Karpas-422 (cell line): ENCODE measurements around the gene HSPB1. TPM values are rescaled to one million over a fixed set of nuclear protein-coding genes. Genes with fewer than 3 reads are reported as not detected.
"Not testable (repeated sequence)": the region's sequence is repeated elsewhere in the genome, so short reads cannot be mapped to it uniquely, and the experiment has no call there.

ENCODE experiments used
- DNase-seq: peaks from one replicate; pipeline ENCODE4 v3.0.0-alpha.2; 2015
- H2AFZ ChIP-seq: fragments of 200-600 bp; sonication (generic); 2 replicates; pipeline ENCODE4 v1.6.1; 2014; ENCODE audit warnings: antibody characterized with exemption, low read length, mixed read lengths
- H3K27ac ChIP-seq: fragments of 200-600 bp; sonication (generic); 2 replicates; pipeline ENCODE4 v1.5.1; 2014; ENCODE audit warnings: mild to moderate bottlenecking, low read length, moderate library complexity
- H3K27me3 ChIP-seq: fragments of 200-600 bp; sonication (generic); 2 replicates; pipeline ENCODE4 v1.6.1; 2014; ENCODE audit warnings: low read length, mixed read lengths
- H3K36me3 ChIP-seq: fragments of 200-600 bp; sonication (generic); 2 replicates; pipeline ENCODE4 v1.6.1; 2014; ENCODE audit warnings: low read length, mixed read lengths; ENCODE audit not compliant: insufficient read depth
- H3K4me1 ChIP-seq: fragments of 200-600 bp; sonication (generic); 2 replicates; pipeline ENCODE4 v1.6.1; 2014; ENCODE audit warnings: mild to moderate bottlenecking, low read length, mixed read lengths
- H3K4me2 ChIP-seq: fragments of 200-600 bp; sonication (generic); 2 replicates; pipeline ENCODE4 v1.6.1; 2014; ENCODE audit warnings: low read length, low read depth, mild to moderate bottlenecking; ENCODE audit not compliant: poor library complexity, severe bottlenecking
- H3K4me3 ChIP-seq: fragments of 200-600 bp; sonication (generic); 2 replicates; pipeline ENCODE4 v1.5.1; 2014; ENCODE audit warnings: mild to moderate bottlenecking, antibody characterized with exemption, low read length, mixed read lengths
- H3K79me2 ChIP-seq: fragments of 200-600 bp; sonication (generic); 2 replicates; pipeline ENCODE4 v1.6.1; 2014; ENCODE audit warnings: mild to moderate bottlenecking, low read length, mixed read lengths
- H3K9ac ChIP-seq: fragments of 200-600 bp; sonication (generic); 2 replicates; pipeline ENCODE4 v1.6.0; 2014; ENCODE audit warnings: low read length
- H3K9me2 ChIP-seq: fragments of 200-600 bp; sonication (generic), shearing (Covaris generic); replicated peaks from 2 replicates; pipeline ENCODE4 v1.6.0; 2014; ENCODE audit warnings: mild to moderate bottlenecking, low read length, moderate library complexity; ENCODE audit not compliant: insufficient read depth
- H3K9me3 ChIP-seq: fragments of 300-700, 200-600 bp; sonication (generic); 2 replicates; pipeline ENCODE4 v1.6.1; 2014; ENCODE audit warnings: low read length, mixed read lengths
- H4K20me1 ChIP-seq: fragments of 200-600 bp; sonication (generic); 2 replicates; pipeline ENCODE4 v1.6.1; 2014; ENCODE audit warnings: mild to moderate bottlenecking, antibody characterized with exemption, low read length, low read depth; ENCODE audit not compliant: insufficient read depth
- total RNA-seq: library from RNA; depleted of rRNA; stranded (reverse); fragments of >200 nt; shearing (Covaris generic); gene quantifications from 2 replicates; pipeline ENCODE4 v1.2.3, GENCODE V29; 2014; ENCODE audit warnings: low replicate concordance

Gene HSPB1
- total RNA-seq, 1 experiment from 2014 or later: 17.7 TPM

DNA sequence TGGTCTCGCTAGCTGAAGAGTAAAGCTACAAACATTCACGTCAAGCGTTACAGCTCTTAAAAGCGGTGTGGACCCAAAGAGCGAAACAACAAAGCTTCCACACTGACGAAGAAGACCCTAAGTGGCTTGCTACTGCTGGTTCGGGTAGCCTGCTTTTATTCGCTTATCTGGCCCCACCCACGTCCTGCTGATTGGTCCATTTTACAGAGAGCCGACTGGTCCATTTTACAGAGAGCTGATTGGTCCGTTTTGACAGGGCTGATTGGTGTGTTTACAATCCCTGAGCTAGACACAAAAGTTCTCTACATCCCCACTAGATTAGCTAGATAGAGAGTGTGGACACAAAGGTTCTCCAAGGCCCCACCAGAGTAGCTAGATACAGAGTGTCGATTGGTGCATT is 6.4 kb downstream of the HSPB1 start:
- H3K27ac ChIP-seq, H4K20me1 ChIP-seq, H3K79me2 ChIP-seq, H3K4me1 ChIP-seq, H3K4me2 ChIP-seq, H3K36me3 ChIP-seq, H3K27me3 ChIP-seq, DNase-seq, H2AFZ ChIP-seq, H3K9me2 ChIP-seq, H3K4me3 ChIP-seq, H3K9me3 ChIP-seq, H3K9ac ChIP-seq: not testable (repeated sequence)

DNA sequence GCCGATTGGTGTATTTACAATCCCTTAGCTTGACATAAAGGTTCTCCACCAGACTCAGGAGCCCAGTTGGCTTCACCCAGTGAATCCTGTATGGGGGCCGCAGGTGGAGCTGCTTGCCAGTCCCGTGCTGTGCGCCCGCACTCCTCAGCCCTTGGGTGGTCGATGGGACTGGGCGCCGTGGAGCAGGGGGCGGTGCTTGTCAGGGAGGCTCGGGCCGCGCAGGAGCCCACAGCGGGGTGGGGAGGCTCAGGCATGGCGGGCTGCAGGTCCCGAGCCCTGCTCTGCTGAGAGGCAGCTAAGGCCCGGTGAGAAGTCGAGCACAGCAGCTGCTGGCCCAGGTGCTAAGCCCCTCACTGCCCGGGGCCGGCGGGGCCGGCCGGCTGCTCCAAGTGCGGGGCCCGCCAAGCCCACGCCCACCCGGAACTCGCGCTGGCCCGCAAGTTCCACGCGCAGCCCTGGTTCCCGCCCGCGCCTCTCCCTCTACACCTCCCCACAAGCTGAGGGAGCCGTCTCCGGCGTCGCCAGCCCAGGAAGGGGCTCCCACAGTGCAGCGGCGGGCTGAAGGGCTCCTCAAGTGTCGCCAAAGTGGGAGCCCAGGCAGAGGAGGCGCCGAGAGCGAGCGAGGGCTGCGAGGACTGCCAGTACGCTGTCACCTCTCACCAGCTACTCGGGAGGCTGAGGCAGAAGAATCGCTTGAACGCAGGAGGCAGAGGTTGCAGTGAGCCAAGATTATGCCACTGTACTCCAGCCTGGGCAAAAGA is 7.0 kb downstream of the HSPB1 start:
- H3K4me1 ChIP-seq, DNase-seq, H3K9me3 ChIP-seq, H3K27ac ChIP-seq, H3K4me3 ChIP-seq, H3K9ac ChIP-seq, H2AFZ ChIP-seq, H3K36me3 ChIP-seq, H3K4me2 ChIP-seq, H4K20me1 ChIP-seq, H3K79me2 ChIP-seq, H3K9me2 ChIP-seq, H3K27me3 ChIP-seq: not testable (repeated sequence)

DNA sequence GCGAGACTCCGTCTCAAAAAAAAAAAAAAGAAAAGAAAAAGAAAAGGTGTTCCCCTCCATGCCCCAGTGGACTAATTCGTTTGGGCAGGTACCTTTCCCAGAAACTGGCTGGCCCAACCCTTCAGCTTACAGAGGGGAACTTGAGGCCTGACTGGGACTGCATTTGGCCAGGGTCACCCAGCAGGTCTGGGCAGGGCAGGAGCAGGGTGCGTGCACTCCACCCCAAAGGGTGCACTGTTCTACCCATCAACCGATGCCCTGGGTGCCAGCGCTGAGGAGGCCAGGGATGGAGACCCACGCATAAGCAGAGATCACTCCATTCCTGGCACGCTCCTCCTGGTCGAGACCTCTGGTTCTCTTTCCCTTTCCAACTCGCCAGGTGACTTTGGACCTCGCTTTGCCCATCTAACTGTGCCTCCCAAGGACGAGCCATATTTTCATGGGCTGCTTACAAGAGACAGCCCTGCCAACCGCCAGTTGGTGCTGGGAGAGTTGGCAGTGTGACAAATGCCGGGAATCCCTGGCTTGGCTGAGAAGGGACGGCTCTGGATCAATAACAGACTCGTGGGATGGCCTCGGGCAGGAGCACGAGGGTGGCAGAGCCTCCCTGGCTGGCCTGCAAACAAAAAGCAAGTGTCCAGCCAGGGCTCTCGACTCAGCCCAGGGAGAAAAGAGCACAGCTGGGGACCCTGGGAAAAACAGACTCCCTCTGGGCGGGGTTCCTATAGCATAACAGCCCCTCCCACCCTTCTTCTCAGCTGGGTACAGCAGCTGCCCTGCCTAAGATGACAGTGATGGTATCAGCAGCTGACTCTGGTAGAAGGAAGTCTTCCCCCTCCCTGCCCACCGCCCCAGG is 7.9 kb downstream of the HSPB1 start:
- Histone ChIP-seq H3K9me2 (no peaks in the 10 kb centered on the region), H3K27me3 (no peaks in the 10 kb centered on the region), H3K9me3 (no peaks in the 10 kb centered on the region), H4K20me1 (no peaks in the 10 kb centered on the region), H3K36me3 (no peaks in the 10 kb centered on the region), H3K27ac (no peak overlapping the region), H3K4me2 (no peak overlapping the region), H3K9ac (no peak overlapping the region), H3K4me1 (no peaks in the 10 kb centered on the region), H3K4me3 (no peak overlapping the region), H2AFZ (no peak overlapping the region), H3K79me2 (no peaks in the 10 kb centered on the region)
- no peak for DNase-seq

DNA sequence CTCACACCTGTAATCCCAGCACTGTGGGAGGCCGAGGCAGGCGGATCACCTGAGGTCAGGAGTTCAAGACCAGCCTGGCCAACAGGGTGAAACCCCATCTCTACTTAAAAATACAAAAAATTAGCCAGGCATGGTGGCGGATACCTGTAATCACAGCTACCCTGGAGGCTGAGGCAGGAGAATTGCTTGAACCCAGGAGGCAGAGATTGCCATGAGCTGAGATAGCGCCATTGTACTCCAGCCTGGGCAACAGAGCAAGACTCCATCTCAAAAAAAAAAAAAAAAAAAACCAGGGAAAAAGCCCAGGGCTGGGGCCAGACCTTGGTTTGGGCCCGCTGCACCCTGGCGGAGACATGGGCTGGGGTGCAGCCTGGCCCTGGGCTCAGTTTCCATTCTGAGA is 9.4 kb downstream of the HSPB1 start:
- not testable (repeated sequence) for H3K4me2 ChIP-seq, H3K9me2 ChIP-seq, H4K20me1 ChIP-seq, H3K27me3 ChIP-seq, H3K4me3 ChIP-seq, DNase-seq, H3K9ac ChIP-seq, H3K9me3 ChIP-seq, H2AFZ ChIP-seq, H3K4me1 ChIP-seq, H3K79me2 ChIP-seq, H3K27ac ChIP-seq, H3K36me3 ChIP-seq

DNA sequence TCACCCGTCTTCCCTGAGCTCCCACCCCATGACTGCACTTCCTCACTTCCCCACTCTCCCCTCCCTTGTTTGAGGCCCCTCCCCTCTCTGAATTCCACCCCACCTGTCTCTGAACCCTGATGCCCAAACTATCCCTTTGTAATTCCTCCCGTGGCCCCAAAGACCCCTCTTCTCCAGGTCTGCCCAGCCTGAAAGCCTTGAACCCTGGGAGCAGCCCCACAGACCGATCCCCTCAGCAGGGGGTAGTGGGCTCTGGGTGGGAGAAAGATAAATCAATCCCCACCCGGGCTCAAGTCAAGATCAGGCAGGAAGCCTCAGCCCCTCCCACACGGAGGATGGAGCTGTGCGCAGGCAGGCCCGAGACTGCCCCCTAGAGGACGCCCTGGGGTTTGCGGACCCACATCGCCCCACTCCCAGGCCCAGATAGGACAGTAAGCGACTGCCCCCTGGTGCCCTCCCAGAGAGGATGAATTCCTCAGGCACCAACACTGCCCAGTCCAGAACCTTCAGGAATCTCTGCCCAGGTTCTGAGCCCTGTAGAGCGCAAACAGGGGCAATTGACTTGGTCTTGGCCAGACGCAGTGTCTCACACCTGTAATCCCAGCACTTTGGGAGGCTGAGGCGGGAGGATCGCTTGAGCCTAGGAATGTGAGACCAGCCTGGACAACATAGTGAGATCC is 11.7 kb downstream of the HSPB1 start:
- DNase-seq: peak; percentile 96

DNA sequence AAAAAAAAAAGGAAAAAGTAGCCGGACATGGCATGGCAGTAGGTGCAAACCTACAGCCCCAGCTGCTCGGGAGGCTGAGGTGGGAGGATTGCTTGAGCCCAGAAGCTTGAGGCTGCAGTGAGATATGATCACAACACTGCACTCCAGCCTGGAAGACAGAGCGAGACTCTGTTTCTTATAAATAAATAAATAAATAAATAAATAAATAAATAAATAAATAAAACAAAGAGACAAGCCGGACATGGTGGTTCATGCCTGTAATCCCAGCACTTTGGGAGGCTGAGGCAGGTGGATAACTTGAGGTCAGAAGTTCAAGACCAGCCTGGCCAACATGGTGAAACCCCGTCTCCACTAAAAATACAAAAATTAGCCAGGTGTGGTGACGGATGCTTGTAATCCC is 12.3 kb downstream of the HSPB1 start:
- peaks cover 24% of the 10 kb centered on the region for H3K4me1 ChIP-seq
- H3K9me3 ChIP-seq, H2AFZ ChIP-seq, H3K9me2 ChIP-seq, H3K27me3 ChIP-seq, H3K79me2 ChIP-seq, H4K20me1 ChIP-seq, H3K36me3 ChIP-seq, H3K4me3 ChIP-seq, H3K27ac ChIP-seq, DNase-seq, H3K9ac ChIP-seq, H3K4me2 ChIP-seq: not testable (repeated sequence)

More for the DNA sequence above, 11.7 kb downstream of the HSPB1 start:
- Histone ChIP-seq H3K79me2 (no peaks in the 10 kb centered on the region), H3K4me3 (no peak overlapping the region), H3K9ac (no peak overlapping the region), H2AFZ (no peak overlapping the region), H4K20me1 (no peaks in the 10 kb centered on the region), H3K9me2 (no peaks in the 10 kb centered on the region), H3K36me3 (no peaks in the 10 kb centered on the region), H3K27ac (no peak overlapping the region), H3K4me2 (no peak overlapping the region), H3K9me3 (no peaks in the 10 kb centered on the region), H3K4me1 (peaks cover 18% of the 10 kb centered on the region), H3K27me3 (no peaks in the 10 kb centered on the region)

DNA sequence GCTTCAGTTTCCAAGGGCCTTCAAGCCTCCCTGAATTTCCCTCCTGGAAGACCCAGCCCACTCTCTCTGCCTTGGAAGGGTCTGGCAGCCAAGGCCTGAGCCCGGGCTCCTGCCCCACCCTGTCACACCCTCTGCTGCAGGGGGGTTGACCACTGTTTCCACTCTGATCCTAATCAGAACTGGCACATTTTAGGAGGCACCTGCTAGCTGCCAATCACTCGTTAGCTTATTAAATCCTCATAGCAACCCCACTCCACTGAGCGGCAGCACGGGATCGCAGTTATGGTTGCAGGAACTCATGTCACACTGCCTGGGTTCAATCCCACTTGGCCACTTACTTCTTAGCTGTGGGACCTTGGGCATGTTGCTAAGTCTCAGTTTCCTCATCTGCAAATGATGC is 12.9 kb downstream of the HSPB1 start:
- Histone ChIP-seq H3K4me1 (peaks cover 29% of the 10 kb centered on the region), H3K9me2 (no peaks in the 10 kb centered on the region), H3K36me3 (no peaks in the 10 kb centered on the region), H3K27me3 (no peaks in the 10 kb centered on the region), H3K9ac (no peak overlapping the region), H3K4me3 (no peak overlapping the region), H3K4me2 (no peak overlapping the region), H4K20me1 (no peaks in the 10 kb centered on the region), H2AFZ (no peak overlapping the region), H3K27ac (no peak overlapping the region), H3K79me2 (no peaks in the 10 kb centered on the region), H3K9me3 (no peaks in the 10 kb centered on the region)
- DNase-seq: no peak
